HG03135 (cell line): ENCODE measurements around the gene SLC27A4.

ENCODE experiments used
- ATAC-seq: cut with Tn5 transposase; IDR thresholded peaks from one replicate; pipeline ENCODE4 v1.9.1; 2021; ENCODE audit warnings: mild to moderate bottlenecking, moderate library complexity; ENCODE audit not compliant: unreplicated experiment

The SLC27A4 gene

GRCh38 chr9:128390150-128390812, 50.0 kb downstream of the SLC27A4 start:
- ATAC-seq: no peak

GRCh38 chr9:128390813-128391711, 50.7 kb downstream of the SLC27A4 start:
- no peak for ATAC-seq

GRCh38 chr9:128391956-128392301, 51.6 kb downstream of the SLC27A4 start:
- ATAC-seq: no peak

GRCh38 chr9:128392302-128393144, 52.2 kb downstream of the SLC27A4 start:
- no peak for ATAC-seq

- ATAC-seq: no peak
Measured at GRCh38 chr9:128393145-128393775, 52.9 kb downstream of the SLC27A4 start.

- no peak for ATAC-seq
Measured at GRCh38 chr9:128393970-128394369, 53.6 kb downstream of the SLC27A4 start.

GRCh38 chr9:128394379-128395168, 54.2 kb downstream of the SLC27A4 start:
- ATAC-seq: no peak

GRCh38 chr9:128396970-128397613, 56.8 kb downstream of the SLC27A4 start:
- ATAC-seq: no peak

- no peak for ATAC-seq
Measured at GRCh38 chr9:128397831-128398230, 57.5 kb downstream of the SLC27A4 start.

GRCh38 chr9:128399861-128400260, 59.5 kb downstream of the SLC27A4 start:
- no peak for ATAC-seq

GRCh38 chr9:128404560-128404959, 64.2 kb downstream of the SLC27A4 start:
- no peak for ATAC-seq

GRCh38 chr9:128405077-128405779, 64.9 kb downstream of the SLC27A4 start:
- no peak for ATAC-seq

- no peak for ATAC-seq
Measured at GRCh38 chr9:128405780-128406171, 65.4 kb downstream of the SLC27A4 start.

- no peak for ATAC-seq
Measured at GRCh38 chr9:128406848-128407391, 66.6 kb downstream of the SLC27A4 start.

GRCh38 chr9:128408963-128409431, 68.7 kb downstream of the SLC27A4 start:
- no peak for ATAC-seq

- no peak for ATAC-seq
Measured at GRCh38 chr9:128409450-128409849, 69.1 kb downstream of the SLC27A4 start.

GRCh38 chr9:128409978-128410377, 69.7 kb downstream of the SLC27A4 start:
- ATAC-seq: no peak
